RWPE2 (cell line): Measurements from ENCODE around the gene IFIT1.

Source experiments
- ATAC-seq: fragments of 200-7000 bp; cut with Tn5 transposase; 3 replicates; pipeline ENCODE4 v1.9.1; 2021; ENCODE audit warnings: low read depth
- DNase-seq: peaks from one replicate; pipeline ENCODE4 v3.0.0-alpha.2; 2020; ENCODE audit warnings: low spot score
- H3K27ac ChIP-seq: fragments of 450-650 bp; 2 replicates; pipeline ENCODE4 v1.5.1; 2017; ENCODE audit warnings: mild to moderate bottlenecking; ENCODE audit not compliant: poor library complexity, severe bottlenecking
- H3K27me3 ChIP-seq: fragments of 250-450 bp; sonication (Bioruptor Pico); 2 replicates; pipeline ENCODE4 v1.5.1; 2021; ENCODE audit warnings: mild to moderate bottlenecking, moderate library complexity; ENCODE audit not compliant: insufficient read depth, poor library complexity, severe bottlenecking
- H3K36me3 ChIP-seq: fragments of 250-450 bp; sonication (Bioruptor Pico); 2 replicates; pipeline ENCODE4 v1.5.1; 2020; ENCODE audit warnings: low read depth, mild to moderate bottlenecking, moderate library complexity
- H3K4me1 ChIP-seq: fragments of 250-450 bp; sonication (Bioruptor Pico); 2 replicates; pipeline ENCODE4 v1.5.1; 2021; ENCODE audit warnings: mild to moderate bottlenecking, moderate library complexity; ENCODE audit not compliant: insufficient read depth, poor library complexity, severe bottlenecking
- H3K4me3 ChIP-seq: fragments of 250-450 bp; sonication (Bioruptor Pico); 2 replicates; pipeline ENCODE4 v1.5.1; 2021; ENCODE audit warnings: mild to moderate bottlenecking, moderate library complexity; ENCODE audit not compliant: severe bottlenecking
- H3K9me3 ChIP-seq: fragments of 250-450 bp; sonication (Bioruptor Pico); 2 replicates; pipeline ENCODE4 v1.5.1; 2021; ENCODE audit warnings: mild to moderate bottlenecking, moderate library complexity; ENCODE audit not compliant: severe bottlenecking
- CTCF ChIP-seq: fragments of 450-650 bp; IDR thresholded peaks from one replicate; pipeline ENCODE4 v1.5.1; 2017; ENCODE audit warnings: mild to moderate bottlenecking, moderate library complexity; ENCODE audit not compliant: poor library complexity, severe bottlenecking

Gene IFIT1

GRCh38 chr10:89357975-89358374, 34.4 kb upstream of the IFIT1 start:
- H3K27me3 ChIP-seq: no peaks in the 10 kb centered on the region
- no peak for TF ChIP-seq CTCF
- DNase-seq (no peak), ATAC-seq (no peak)
- H3K4me3 ChIP-seq: no peak overlapping the region
- H3K36me3 ChIP-seq: no peaks in the 10 kb centered on the region
- H3K4me1 ChIP-seq: peaks cover 7% of the 10 kb centered on the region
- H3K27ac ChIP-seq: no peak overlapping the region
- no peaks in the 10 kb centered on the region for H3K9me3 ChIP-seq

GRCh38 chr10:89360157-89360556, 32.3 kb upstream of the IFIT1 start:
- H3K4me3 ChIP-seq: no peak overlapping the region
- ATAC-seq (no peak), DNase-seq (no peak)
- no peaks in the 10 kb centered on the region for H3K9me3 ChIP-seq
- H3K4me1 ChIP-seq: peaks cover 4% of the 10 kb centered on the region
- H3K27me3 ChIP-seq: no peaks in the 10 kb centered on the region
- TF ChIP-seq CTCF: no peak
- no peaks in the 10 kb centered on the region for H3K36me3 ChIP-seq
- no peak overlapping the region for H3K27ac ChIP-seq

DNA sequence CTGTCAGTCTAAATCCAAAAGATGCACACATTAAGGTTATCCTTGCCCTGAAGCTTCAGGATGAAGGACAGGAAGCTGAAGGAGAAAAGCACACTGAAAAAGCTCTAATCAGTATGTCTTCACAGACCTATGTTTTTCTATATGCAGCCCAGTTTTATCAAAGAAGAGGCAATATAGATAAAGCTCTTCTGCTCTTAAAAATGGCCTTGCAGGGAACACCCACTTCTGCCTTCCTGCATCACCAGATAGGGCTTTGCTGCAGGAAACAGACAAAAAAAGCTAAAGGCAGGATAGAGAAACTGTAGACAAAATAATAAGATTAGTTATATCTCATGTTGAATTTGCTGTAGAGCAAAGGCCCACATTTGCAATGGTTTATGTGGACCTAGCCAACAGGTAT, 29.5 kb upstream of the IFIT1 start:
- no peaks in the 10 kb centered on the region for H3K9me3 ChIP-seq
- DNase-seq (no peak), ATAC-seq (no peak)
- no peak overlapping the region for H3K4me3 ChIP-seq
- H3K4me1 ChIP-seq: no peaks in the 10 kb centered on the region
- H3K27me3 ChIP-seq: no peaks in the 10 kb centered on the region
- no peak overlapping the region for H3K27ac ChIP-seq
- TF ChIP-seq CTCF: no peak
- no peaks in the 10 kb centered on the region for H3K36me3 ChIP-seq

GRCh38 chr10:89363729-89364442, 28.5 kb upstream of the IFIT1 start:
- DNase-seq: no peak
- Histone ChIP-seq H3K4me3 (no peak overlapping the region), H3K27ac (no peak overlapping the region), H3K27me3 (no peaks in the 10 kb centered on the region), H3K36me3 (no peaks in the 10 kb centered on the region), H3K9me3 (no peaks in the 10 kb centered on the region), H3K4me1 (no peaks in the 10 kb centered on the region)
- no peak for ATAC-seq
- no peak for TF ChIP-seq CTCF

GRCh38 chr10:89364531-89364930, 27.9 kb upstream of the IFIT1 start:
- Histone ChIP-seq H3K9me3 (no peaks in the 10 kb centered on the region), H3K4me1 (no peaks in the 10 kb centered on the region), H3K27ac (no peak overlapping the region), H3K36me3 (no peaks in the 10 kb centered on the region), H3K27me3 (no peaks in the 10 kb centered on the region), H3K4me3 (no peak overlapping the region)
- no peak for TF ChIP-seq CTCF
- ATAC-seq: no peak
- no peak for DNase-seq
